ENCODE measurements around the gene PIAS3. TPM values are rescaled to one million over a fixed set of nuclear protein-coding genes. Genes with fewer than 3 reads are reported as not detected.
A peak's percentile ranks its signal among the peaks of the same experiment; 100 is the strongest.

Gene PIAS3
- total and polyA plus RNA-seq, 10 of the 15 experiments (the other 5 are each of a cell fraction or from before 2014, with no cell fraction given), result 0.85 to 14.9 (median 10.6) TPM

DNA sequence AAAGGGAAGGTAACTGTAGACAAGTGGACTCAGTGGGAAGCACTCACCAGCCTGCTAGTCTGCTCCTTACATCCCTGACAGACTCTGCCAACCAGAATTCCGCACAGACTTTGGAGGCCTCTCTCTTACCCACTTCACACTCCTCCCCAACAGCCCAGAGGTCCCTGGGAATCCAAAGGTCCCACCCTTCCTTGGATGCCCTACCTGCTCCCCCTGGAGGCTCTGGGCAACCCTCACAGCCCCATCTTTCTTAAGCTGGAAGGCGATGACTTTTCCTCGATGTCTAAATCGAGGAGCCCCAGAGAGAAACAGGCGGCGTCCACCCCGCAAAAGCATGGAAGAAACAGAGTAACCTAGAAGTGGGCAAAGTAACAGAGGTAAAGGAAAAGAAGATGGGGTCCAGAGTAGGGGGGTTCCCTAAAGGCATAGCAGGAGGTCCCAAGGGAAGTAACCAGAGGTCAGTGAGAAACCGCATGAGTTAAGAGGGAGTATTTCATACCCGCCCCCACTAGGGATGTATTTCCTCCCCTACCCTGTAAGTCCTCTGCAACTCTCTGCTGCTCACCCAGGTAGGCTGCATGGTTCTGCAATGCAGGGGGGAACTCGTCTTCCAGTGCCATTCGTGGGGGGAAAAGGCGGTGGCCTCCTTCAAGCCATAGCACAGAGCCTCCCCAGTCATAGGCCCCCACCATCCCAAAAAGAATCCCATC lies 42.6 kb upstream of the PIAS3 start:
- ChIA-PET CTCF (no interaction called here), SMC1A (ENCODE audit: uncharacterized antibody, unreplicated experiment) (no interaction called here), POLR2A (no interaction called here), RAD21 (ENCODE audit: unreplicated experiment) (no interaction called here)
- H3K4me2 ChIP-seq (ENCODE audit: control insufficient read depth, insufficient read depth), result no peak overlapping the region
- ATAC-seq, result 0 out of 3 replicates have a peak, but pooled peaks have one; percentile 21
- no peak overlapping the region for H3K4me3 ChIP-seq
- no peak overlapping the region for H2AFZ ChIP-seq (ENCODE audit: control insufficient read depth, low read depth, low read length)
- H3K9me3 ChIP-seq (replicated peaks; ENCODE audit: control insufficient read depth, insufficient read depth, low read length), result no peaks in the 10 kb centered on the region
- intact Hi-C loops (cut with micrococcal nuclease; ENCODE audit: unreplicated experiment), result no loop called here
- 72% methylated on average over 12 of the region's 12 CpGs for WGBS (ENCODE audit: insufficient coverage, insufficient replicate concordance, low lambda C conversion rate, missing lambda C conversion rate)
- in situ Hi-C loops (cut with MboI), result no loop called here
- no peak overlapping the region for H3K9ac ChIP-seq (ENCODE audit: control insufficient read depth, insufficient read depth, low read length)
- H3K4me1 ChIP-seq (ENCODE audit: control insufficient read depth, insufficient read depth, low read length), result no peaks in the 10 kb centered on the region
- TF ChIP-seq JUND (IDR thresholded peaks at IDR 0.05; ENCODE audit: low read depth, low read length) (no peak), ZNF384 (IDR thresholded peaks at IDR 0.05; ENCODE audit: borderline replicate concordance, low read depth, low read length) (no peak), NR2F1 (conservative IDR thresholded peaks at IDR 0.05) (peak; percentile 20; the same call in 1 of the 2 replicates), ZNF207 (IDR thresholded peaks at IDR 0.05; ENCODE audit: borderline replicate concordance) (no peak), POLR2AphosphoS2 (IDR thresholded peaks at IDR 0.05; ENCODE audit: low read depth, low read length) (no peak)
- no peak for DNase-seq (ENCODE audit: low read depth, low spot score)
- no peaks in the 10 kb centered on the region for H3K79me2 ChIP-seq (ENCODE audit: control insufficient read depth, insufficient read depth, low read length)
- no peaks in the 10 kb centered on the region for H3K36me3 ChIP-seq (ENCODE audit: control insufficient read depth in 2 of 2, insufficient read depth in 2 of 2, low read length in 1 of 2)
- H3K27me3 ChIP-seq (replicated peaks in 1 of 2; ENCODE audit: control insufficient read depth in 2 of 2, insufficient read depth in 2 of 2, low read length in 1 of 2), result no peaks in the 10 kb centered on the region
- no peak overlapping the region for H3K27ac ChIP-seq (ENCODE audit: control insufficient read depth, insufficient read depth)
- no peak for FAIRE-seq
- BruUV-seq (replicated peaks), result no TSS peak
- H4K20me1 ChIP-seq (ENCODE audit: control insufficient read depth, insufficient read depth), result no peaks in the 10 kb centered on the region

DNA sequence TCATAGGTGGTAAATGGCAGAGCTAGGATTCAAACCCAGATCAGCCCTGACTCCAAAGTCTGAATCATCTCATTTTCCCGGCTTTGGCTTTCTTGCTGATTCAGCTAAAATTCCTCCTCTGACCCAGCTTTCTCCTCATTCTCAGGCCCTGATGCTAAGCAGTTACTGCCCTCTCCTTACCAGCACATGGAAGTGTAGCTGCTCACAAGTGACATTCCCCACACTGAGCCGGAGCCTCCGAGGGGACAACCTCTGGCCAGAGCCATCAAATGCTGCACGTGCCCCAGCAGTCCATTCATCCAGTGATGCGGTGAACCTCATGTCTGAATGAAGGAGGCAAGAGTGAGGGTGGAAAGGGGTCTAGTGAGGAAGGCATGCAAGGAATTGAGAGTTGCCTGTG lies 39.9 kb upstream of the PIAS3 start:
- Histone ChIP-seq H3K4me3 (no peak overlapping the region), H3K9ac (ENCODE audit: control insufficient read depth, insufficient read depth, low read length) (no peak overlapping the region), H3K79me2 (ENCODE audit: control insufficient read depth, insufficient read depth, low read length) (no peaks in the 10 kb centered on the region), H3K9me3 (replicated peaks; ENCODE audit: control insufficient read depth, insufficient read depth, low read length) (no peaks in the 10 kb centered on the region), H3K27ac (ENCODE audit: control insufficient read depth, insufficient read depth) (no peak overlapping the region), H3K36me3 (ENCODE audit: control insufficient read depth in 2 of 2, insufficient read depth in 2 of 2, low read length in 1 of 2) (no peaks in the 10 kb centered on the region), H3K4me1 (ENCODE audit: control insufficient read depth, insufficient read depth, low read length) (no peaks in the 10 kb centered on the region), H3K27me3 (replicated peaks in 1 of 2; ENCODE audit: control insufficient read depth in 2 of 2, insufficient read depth in 2 of 2, low read length in 1 of 2) (no peaks in the 10 kb centered on the region), H2AFZ (ENCODE audit: control insufficient read depth, low read depth, low read length) (no peak overlapping the region), H3K4me2 (ENCODE audit: control insufficient read depth, insufficient read depth) (no peak overlapping the region), H4K20me1 (ENCODE audit: control insufficient read depth, insufficient read depth) (no peaks in the 10 kb centered on the region)
- no peak for TF ChIP-seq MTA2 (IDR thresholded peaks at IDR 0.05; ENCODE audit: low read depth)
- ChIA-PET RAD21 (ENCODE audit: unreplicated experiment) (no interaction called here), SMC1A (ENCODE audit: uncharacterized antibody, unreplicated experiment) (interaction anchor here (1.2 to 1.5 kb wide), 2 partner anchors 10 to 40 kb away, joined by 3 to 5 read pairs; partner anchors contain the start of gene PIAS3), POLR2A (no interaction called here), CTCF (interaction anchor here (0.7 to 1.5 kb wide), 3 partner anchors 9 to 78 kb away, joined by 3 to 4 read pairs (median 3); no protein-coding TSS in a partner anchor)
- 97% methylated on average over 5 of the region's 5 CpGs for WGBS (ENCODE audit: insufficient coverage, insufficient replicate concordance, low lambda C conversion rate, missing lambda C conversion rate)
- BruUV-seq (replicated peaks), result no TSS peak
- intact Hi-C loops (cut with micrococcal nuclease; ENCODE audit: unreplicated experiment), result no loop called here
- DNase-seq (ENCODE audit: low read depth, low spot score) (no peak), ATAC-seq (no peak), FAIRE-seq (no peak)
- in situ Hi-C loops (cut with MboI), result loop anchor here (5.0 kb wide), 1 partner anchor 114 kb away; no protein-coding TSS in a partner anchor
